ENCODE results near the gene TRMT44.

TRMT44 gene

GRCh38 chr4:8475751-8476575, 35.4 kb downstream of the TRMT44 start:
- peaks cover 26% of the 10 kb centered on the region for H3K36me3 ChIP-seq
- H3K27ac ChIP-seq = no peak overlapping the region

GRCh38 chr4:8477095-8477635, 36.6 kb downstream of the TRMT44 start:
- Histone ChIP-seq H3K36me3 (peaks cover 26% of the 10 kb centered on the region), H3K27me3 (no peaks in the 10 kb centered on the region), H3K27ac (no peak overlapping the region), H3K4me1 (ENCODE audit: control insufficient read depth in 1 of 2, insufficient read depth in 1 of 2, low read depth in 1 of 2, low read length in 1 of 2) (peaks cover 4 to 9% of the 10 kb centered on the region in 2 experiments), H3K9me3 (no peaks in the 10 kb centered on the region), H3K4me3 (ENCODE audit: low read depth in 1 of 2, low read length in 1 of 2) (no peak overlapping the region)
- no peak for TF ChIP-seq CTCF (IDR thresholded peaks at IDR 0.05)

More at GRCh38 chr4:8475751-8476575, 35.4 kb downstream of the TRMT44 start:
- Histone ChIP-seq H3K27me3 (no peaks in the 10 kb centered on the region), H3K4me3 (ENCODE audit: low read depth in 1 of 2, low read length in 1 of 2) (no peak overlapping the region), H3K9me3 (no peaks in the 10 kb centered on the region), H3K4me1 (ENCODE audit: control insufficient read depth in 1 of 2, insufficient read depth in 1 of 2, low read depth in 1 of 2, low read length in 1 of 2) (peaks cover 4 to 10% of the 10 kb centered on the region in 2 experiments)
- TF ChIP-seq CTCF (IDR thresholded peaks at IDR 0.05) = no peak

GRCh38 chr4:8477676-8478075, 37.1 kb downstream of the TRMT44 start:
- peaks cover under 1 to 4% of the 10 kb centered on the region in 2 experiments for H3K4me1 ChIP-seq (ENCODE audit: control insufficient read depth in 1 of 2, insufficient read depth in 1 of 2, low read depth in 1 of 2, low read length in 1 of 2)
- no peak for TF ChIP-seq CTCF (IDR thresholded peaks at IDR 0.05)
- peaks cover 26% of the 10 kb centered on the region for H3K36me3 ChIP-seq
- H3K9me3 ChIP-seq = no peaks in the 10 kb centered on the region
- H3K4me3 ChIP-seq (ENCODE audit: low read depth in 1 of 2, low read length in 1 of 2) = no peak overlapping the region
- H3K27me3 ChIP-seq = no peaks in the 10 kb centered on the region
- no peak overlapping the region for H3K27ac ChIP-seq

- no peak overlapping the region for H3K4me3 ChIP-seq (ENCODE audit: low read depth in 1 of 2, low read length in 1 of 2)
- peaks cover 26% of the 10 kb centered on the region for H3K36me3 ChIP-seq
- H3K9me3 ChIP-seq = no peaks in the 10 kb centered on the region
- no peak for TF ChIP-seq CTCF (IDR thresholded peaks at IDR 0.05)
- H3K27me3 ChIP-seq = no peaks in the 10 kb centered on the region
- H3K27ac ChIP-seq = no peak overlapping the region
- H3K4me1 ChIP-seq (ENCODE audit: control insufficient read depth in 1 of 2, insufficient read depth in 1 of 2, low read depth in 1 of 2, low read length in 1 of 2) = no peaks in the 10 kb centered on the region
Measured at GRCh38 chr4:8478371-8478770, 37.8 kb downstream of the TRMT44 start.

GRCh38 chr4:8478801-8479744, 38.5 kb downstream of the TRMT44 start:
- Histone ChIP-seq H3K4me1 (ENCODE audit: control insufficient read depth in 1 of 2, insufficient read depth in 1 of 2, low read depth in 1 of 2, low read length in 1 of 2) (no peaks in the 10 kb centered on the region), H3K27me3 (no peaks in the 10 kb centered on the region), H3K27ac (no peak overlapping the region), H3K36me3 (peaks cover 26% of the 10 kb centered on the region), H3K9me3 (no peaks in the 10 kb centered on the region), H3K4me3 (ENCODE audit: low read depth in 1 of 2, low read length in 1 of 2) (no peak overlapping the region)
- TF ChIP-seq CTCF (IDR thresholded peaks at IDR 0.05) = no peak
